ENCODE data around the gene MAEA.

MAEA gene

GRCh38 chr4:1293531-1293941, 3.8 kb downstream of the MAEA start:
- Histone ChIP-seq H3K36me3 (peaks cover 23 to 50% (median 45%) of the 10 kb centered on the region in 11 experiments), H3K4me1 (peaks cover 46 to 72% (median 57%) of the 10 kb centered on the region in 10 experiments), H3K9ac (peak overlapping the region in 8 of 11 experiments; percentile 19 to 51 (median 42); a peak in 11 of 22 replicates), H3K9me3 (replicated peaks in 1 of 11) (no peaks in the 10 kb centered on the region), H3K4me3 (no peak overlapping the region), H3K27ac (peak overlapping the region in 2 of 11 experiments; percentile 30 to 40; a peak in 3 of 22 replicates), H4K20me1 (peaks cover 72 to 87% (median 78%) of the 10 kb centered on the region in 11 experiments), H3K27me3 (no peaks in the 10 kb centered on the region), H3K4me2 (peak overlapping the region; percentile 2 to 100 (median 42); a peak in 14 of 22 replicates)
- TF ChIP-seq Cebpa-rat (IDR thresholded peaks at IDR 0.05): no peak

GRCh38 chr4:1293991-1294390, 4.3 kb downstream of the MAEA start:
- H4K20me1 ChIP-seq: peaks cover 76 to 91% (median 82%) of the 10 kb centered on the region in 11 experiments
- peaks cover 42 to 72% (median 54%) of the 10 kb centered on the region in 10 experiments for H3K4me1 ChIP-seq
- no peaks in the 10 kb centered on the region for H3K9me3 ChIP-seq (replicated peaks in 1 of 11)
- H3K9ac ChIP-seq: peak overlapping the region in 8 of 11 experiments; percentile 19 to 51 (median 36); a peak in 11 of 22 replicates
- peaks cover 27 to 54% (median 49%) of the 10 kb centered on the region in 11 experiments for H3K36me3 ChIP-seq
- no peaks in the 10 kb centered on the region for H3K27me3 ChIP-seq
- H3K27ac ChIP-seq: peak overlapping the region in 4 of 11 experiments; percentile 13 to 40 (median 30); a peak in 6 of 22 replicates
- peak overlapping the region; percentile 3 to 100 (median 42); a peak in 15 of 22 replicates for H3K4me2 ChIP-seq
- no peak overlapping the region for H3K4me3 ChIP-seq
- no peak for TF ChIP-seq Cebpa-rat (IDR thresholded peaks at IDR 0.05)

GRCh38 chr4:1294424-1294823, 4.7 kb downstream of the MAEA start:
- peaks cover 41 to 74% (median 54%) of the 10 kb centered on the region in 10 experiments for H3K4me1 ChIP-seq
- no peaks in the 10 kb centered on the region for H3K9me3 ChIP-seq (replicated peaks in 1 of 11)
- no peaks in the 10 kb centered on the region for H3K27me3 ChIP-seq
- peaks cover 31 to 58% (median 54%) of the 10 kb centered on the region in 11 experiments for H3K36me3 ChIP-seq
- H3K4me3 ChIP-seq: no peak overlapping the region
- peak overlapping the region in 3 of 11 experiments; percentile 13 to 40 (median 20); a peak in 2 of 22 replicates for H3K27ac ChIP-seq
- H3K4me2 ChIP-seq: peak overlapping the region; percentile 3 to 100 (median 42); a peak in 12 of 22 replicates
- H4K20me1 ChIP-seq: peaks cover 80 to 96% (median 87%) of the 10 kb centered on the region in 11 experiments
- no peak for TF ChIP-seq Cebpa-rat (IDR thresholded peaks at IDR 0.05)
- peak overlapping the region in 6 of 11 experiments; percentile 19 to 51 (median 43); a peak in 8 of 22 replicates for H3K9ac ChIP-seq

- H3K4me3 ChIP-seq: no peak overlapping the region
- peaks cover 36 to 63% (median 58%) of the 10 kb centered on the region in 11 experiments for H3K36me3 ChIP-seq
- peak overlapping the region in 1 of 11 experiments; percentile 37; a peak in 1 of 22 replicates for H3K27ac ChIP-seq
- H3K27me3 ChIP-seq: no peaks in the 10 kb centered on the region
- no peak for TF ChIP-seq Cebpa-rat (IDR thresholded peaks at IDR 0.05)
- H3K9me3 ChIP-seq (replicated peaks in 1 of 11): no peaks in the 10 kb centered on the region
- peak overlapping the region in 4 of 11 experiments; percentile 19 to 47 (median 29); a peak in 5 of 22 replicates for H3K9ac ChIP-seq
- H4K20me1 ChIP-seq: peaks cover 82 to 99% (median 91%) of the 10 kb centered on the region in 11 experiments
- H3K4me2 ChIP-seq: peak overlapping the region in 10 of 11 experiments; percentile 4 to 59 (median 36); a peak in 15 of 22 replicates
- peaks cover 41 to 79% (median 56%) of the 10 kb centered on the region in 10 experiments for H3K4me1 ChIP-seq
Observed at GRCh38 chr4:1294891-1295290, 5.2 kb downstream of the MAEA start.

DNA sequence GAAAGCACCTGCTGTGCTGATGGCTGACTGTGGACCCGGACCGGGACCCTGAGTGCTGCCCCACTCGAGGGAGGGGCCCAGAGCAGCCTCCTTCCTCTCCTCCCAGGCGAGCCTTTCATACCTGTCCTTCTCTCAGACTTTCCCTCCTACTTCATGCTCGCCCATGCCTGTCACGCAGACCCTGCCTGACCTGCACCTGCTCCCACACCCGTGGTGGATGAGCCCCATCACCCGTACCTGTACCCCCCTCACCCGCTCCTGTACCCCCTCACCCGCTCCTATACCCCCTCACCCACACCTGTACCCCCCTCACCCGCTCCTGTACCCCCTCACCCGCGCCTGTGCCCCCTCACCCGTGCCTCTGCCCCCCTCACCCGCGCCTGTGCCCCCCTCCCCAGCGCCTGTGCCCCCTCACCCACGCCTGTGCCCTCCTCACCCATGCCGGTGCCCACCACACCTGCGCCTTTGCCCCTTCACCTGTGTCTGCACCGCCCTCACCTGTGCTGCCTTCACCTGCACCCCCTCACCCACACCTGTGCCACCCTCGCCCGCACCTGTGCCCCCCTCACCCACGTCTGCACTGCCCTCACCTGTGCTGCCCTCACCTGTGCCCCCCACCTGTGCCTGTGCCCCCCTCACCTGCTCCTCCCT, 5.8 kb downstream of the MAEA start:
- Histone ChIP-seq H3K4me3 (no peak overlapping the region), H3K27me3 (no peaks in the 10 kb centered on the region), H3K4me1 (peaks cover 44 to 85% (median 59%) of the 10 kb centered on the region in 10 experiments), H3K9me3 (replicated peaks in 1 of 11) (peaks cover 0 to 5% (median 0%) of the 10 kb centered on the region in 11 experiments; a peak in 5 of 22 replicates), H3K4me2 (peak overlapping the region in 9 of 11 experiments; percentile 4 to 59 (median 36); a peak in 10 of 22 replicates), H3K27ac (peak overlapping the region in 1 of 11 experiments; percentile 37; a peak in 2 of 22 replicates), H4K20me1 (peaks cover 82 to 99% (median 92%) of the 10 kb centered on the region in 11 experiments), H3K9ac (peak overlapping the region in 3 of 11 experiments; percentile 19 to 47 (median 34); a peak in 2 of 22 replicates), H3K36me3 (peaks cover 43 to 70% (median 65%) of the 10 kb centered on the region in 11 experiments)
- TF ChIP-seq Cebpa-rat (IDR thresholded peaks at IDR 0.05): no peak

GRCh38 chr4:1296324-1297022, 6.8 kb downstream of the MAEA start:
- Histone ChIP-seq H3K9me3 (replicated peaks in 1 of 11) (peaks cover 0 to 15% (median 0%) of the 10 kb centered on the region in 11 experiments; a peak in 6 of 22 replicates), H3K4me1 (peaks cover 38 to 85% (median 59%) of the 10 kb centered on the region in 10 experiments), H3K4me2 (no peak overlapping the region), H3K27me3 (no peaks in the 10 kb centered on the region), H4K20me1 (peaks cover 72 to 99% (median 92%) of the 10 kb centered on the region in 11 experiments), H3K27ac (peak overlapping the region in 3 of 11 experiments; percentile 26 to 86 (median 32); a peak in 4 of 22 replicates), H3K4me3 (no peak overlapping the region), H3K9ac (peak overlapping the region in 3 of 11 experiments; percentile 11 to 18 (median 17); a peak in 1 of 22 replicates), H3K36me3 (peaks cover 51 to 79% (median 73%) of the 10 kb centered on the region in 11 experiments)
- no peak for TF ChIP-seq Cebpa-rat (IDR thresholded peaks at IDR 0.05)

DNA sequence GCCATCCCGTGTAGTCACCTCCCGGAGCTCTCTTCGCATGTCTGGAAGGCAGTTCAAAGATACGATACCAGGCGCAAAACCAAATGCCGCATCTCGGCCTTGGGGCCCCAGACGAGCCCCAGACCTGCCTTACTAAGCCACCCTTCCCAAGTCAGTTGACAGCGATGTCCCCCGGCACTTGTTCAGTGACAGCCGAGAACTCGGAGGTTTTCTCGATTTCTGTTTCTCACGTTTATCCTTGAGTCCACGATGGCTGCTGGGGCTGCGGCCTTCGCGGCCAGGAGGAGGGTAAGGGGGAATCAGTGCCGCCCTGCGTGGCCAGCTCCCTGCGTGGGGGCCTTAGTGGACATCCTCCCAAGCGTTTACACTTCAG, 7.3 kb downstream of the MAEA start:
- peak overlapping the region in 3 of 11 experiments; percentile 26 to 86 (median 32); a peak in 4 of 22 replicates for H3K27ac ChIP-seq
- TF ChIP-seq Cebpa-rat (IDR thresholded peaks at IDR 0.05): no peak
- peaks cover 0 to 20% (median 0%) of the 10 kb centered on the region in 11 experiments; a peak in 6 of 22 replicates for H3K9me3 ChIP-seq (replicated peaks in 1 of 11)
- H3K4me1 ChIP-seq: peaks cover 32 to 85% (median 57%) of the 10 kb centered on the region in 10 experiments
- peak overlapping the region in 3 of 11 experiments; percentile 11 to 18 (median 17); a peak in 3 of 22 replicates for H3K9ac ChIP-seq
- peak overlapping the region in 1 of 11 experiments; percentile 14; a peak in 1 of 22 replicates for H3K4me2 ChIP-seq
- no peaks in the 10 kb centered on the region for H3K27me3 ChIP-seq
- peaks cover 54 to 82% (median 75%) of the 10 kb centered on the region in 11 experiments for H3K36me3 ChIP-seq
- no peak overlapping the region for H3K4me3 ChIP-seq
- H4K20me1 ChIP-seq: peaks cover 68 to 96% (median 90%) of the 10 kb centered on the region in 11 experiments
